Esophagus squamous epithelium (tissue), 5 donors: ENCODE data around the gene APOO. TPM values are rescaled to one million over a fixed set of nuclear protein-coding genes. Genes with fewer than 3 reads are reported as not detected.

Experiments used
- DNase-seq: peaks from one replicate; lab custom pipeline; 2025; lab: John Stamatoyannopoulos, UW
- H3K27ac ChIP-seq, 4 donors: fragments of 200-600 bp; sonication (generic); one replicate each; pipeline ENCODE4 v1.5.1; 2016 to 2019; ENCODE audit warnings: mild to moderate bottlenecking in 1 of 4
- H3K27me3 ChIP-seq, 4 donors: fragments of 200-600 bp; sonication (generic); 1 replicate in 3 of 4; 2 replicates in 1 of 4; pipeline versions ENCODE4 v1.5.1 to v1.6.0; 2017 to 2021; ENCODE audit warnings: antibody characterized with exemption in 1 of 4
- H3K36me3 ChIP-seq, 3 donors: fragments of 200-600 bp; sonication (generic); one replicate each; pipeline ENCODE4 v1.5.1; 2016 to 2019
- H3K4me1 ChIP-seq, 3 donors: fragments of 200-600 bp; sonication (generic); one replicate each; pipeline ENCODE4 v1.5.1; 2017 to 2019
- H3K4me3 ChIP-seq, 4 donors: fragments of 200-600 bp; sonication (generic); 1 replicate in 3 of 4; 2 replicates in 1 of 4; pipeline ENCODE4 v1.5.1; 2016 to 2019; ENCODE audit warnings: mild to moderate bottlenecking in 2 of 4, moderate library complexity in 1 of 4
- H3K9me3 ChIP-seq, 3 donors: fragments of 200-600 bp; sonication (generic); one replicate each; pipeline ENCODE4 v1.5.1; 2016 to 2019
- CTCF ChIP-seq, 6 experiments: fragments of 450-650 bp in 4 of 6; fragments of 200-600 bp in 2 of 6; sonication (generic) in 2 of 6; IDR thresholded peaks; one replicate each; pipeline ENCODE4 v1.5.1; 2016 to 2019; ENCODE audit warnings: antibody characterized with exemption in 6 of 6, mild to moderate bottlenecking in 4 of 6, moderate library complexity in 4 of 6
- POLR2A ChIP-seq, 4 donors: fragments of 450-650 bp; IDR thresholded peaks; one replicate each; pipeline ENCODE4 v1.6.1; 2017; ENCODE audit warnings: antibody characterized with exemption in 4 of 4, mild to moderate bottlenecking in 4 of 4, moderate library complexity in 3 of 4
- whole genome bisulfite sequencing, 2 donors: methylation state at CpG; one replicate each; pipeline ENCODE4 v1.1.5; 2018; 5-methylcytosine and 5-hydroxymethylcytosine counted together
- intact Hi-C: fragments of 100-400 bp; cut with DNase I; formaldehyde crosslinking; loops from one replicate; pipeline ENCODE4 v1.15.0; 2022
- total RNA-seq, 4 donors: library from RNA; depleted of rRNA; stranded (reverse); fragments of >200 nt; gene quantifications; one replicate each; pipeline ENCODE4 v1.1.0, GENCODE V29; 2016
- donor health status: DM: yes; HTN: yes; CAD: no.

The APOO gene
- total RNA-seq, 4 donors from 2014 or later, result 10.5 to 25.1 (median 13.7) TPM

DNA sequence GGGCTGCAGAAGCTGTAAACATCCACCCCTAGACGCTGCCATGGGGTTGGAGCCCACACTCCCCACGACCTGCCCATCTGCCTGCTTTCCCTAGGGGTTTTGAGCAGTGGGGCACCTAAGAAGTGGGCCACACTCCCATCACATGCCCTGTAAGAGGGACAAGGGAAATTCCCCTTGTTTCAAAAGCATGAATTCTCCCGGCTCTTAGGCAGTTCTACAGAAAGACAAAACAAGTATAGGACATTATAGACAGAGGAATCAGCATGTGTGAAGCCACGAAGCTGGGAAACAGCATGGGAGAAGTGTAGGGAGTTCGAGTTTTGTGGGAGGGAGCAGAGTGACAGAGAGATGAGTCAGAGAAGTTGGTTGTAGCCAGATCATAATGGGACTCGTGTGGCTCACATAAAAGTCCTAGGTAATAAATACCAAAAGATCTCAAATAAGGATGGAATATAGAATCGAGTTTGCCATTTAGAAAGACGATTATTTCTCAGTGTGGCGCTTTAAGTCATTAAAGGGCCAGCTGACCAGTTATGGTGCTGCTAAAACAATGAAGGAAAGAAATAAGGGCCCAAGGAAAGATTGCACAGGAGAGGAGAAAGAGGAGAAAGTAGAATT is 23.9 kb downstream of the APOO start:
- TF ChIP-seq CTCF (IDR thresholded peaks at IDR 0.05) (no peak), POLR2A (IDR thresholded peaks at IDR 0.05) (no peak)
- Histone ChIP-seq H3K4me1 (peaks cover 0 to 19% (median 0%) of the 10 kb centered on the region in 3 donors), H3K4me3 (no peak overlapping the region), H3K27ac (peak overlapping the region in 1 of 4 donors; percentile 54), H3K27me3 (no peaks in the 10 kb centered on the region), H3K36me3 (no peaks in the 10 kb centered on the region), H3K9me3 (no peaks in the 10 kb centered on the region)
- intact Hi-C loops, result no loop called here
- DNase-seq, result no peak
- 19 to 38% methylated on average over 7 to 9 of the region's 9 CpGs for WGBS, 2 donors

DNA sequence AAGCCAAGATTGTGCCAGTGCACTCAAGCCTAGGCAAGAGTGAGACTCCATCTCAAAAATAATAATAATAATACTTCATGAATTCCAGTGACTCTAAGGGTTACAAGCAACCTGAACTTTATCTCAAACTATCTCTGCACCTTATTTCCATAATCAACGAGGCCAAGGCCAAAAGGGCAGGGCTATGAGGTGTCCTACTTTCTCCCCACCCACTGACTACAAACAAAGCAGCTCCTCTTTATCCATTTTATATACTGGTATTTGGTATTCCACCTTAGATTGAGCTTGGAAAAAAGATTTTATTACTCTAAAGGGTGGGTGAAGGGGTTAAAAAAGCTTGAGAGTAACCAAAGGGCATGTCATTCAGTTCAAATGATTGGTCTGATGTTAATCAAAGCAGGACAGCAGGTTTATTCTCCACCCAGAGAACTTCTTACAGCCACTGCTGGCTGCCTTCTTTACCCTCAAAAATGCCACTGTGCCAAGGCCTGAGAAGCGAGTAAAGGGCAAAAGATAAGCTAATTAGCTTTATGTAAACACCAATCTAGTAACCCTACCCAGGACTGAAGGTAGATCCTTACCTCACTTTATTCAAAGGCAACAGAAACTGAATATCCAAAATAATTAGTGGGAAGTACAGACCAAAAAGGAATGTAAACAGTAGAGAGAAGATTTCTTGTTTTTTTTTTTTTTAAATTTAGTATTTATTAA is 28.2 kb downstream of the APOO start:
- H3K4me3 ChIP-seq, result no peak overlapping the region
- WGBS, 2 donors, result 15 to 48% methylated on average over 2 of the region's 2 CpGs
- H3K27ac ChIP-seq, result no peak overlapping the region
- H3K9me3 ChIP-seq, result no peaks in the 10 kb centered on the region
- H3K36me3 ChIP-seq, result no peaks in the 10 kb centered on the region
- intact Hi-C loops, result no loop called here
- DNase-seq, result no peak
- H3K27me3 ChIP-seq, result no peaks in the 10 kb centered on the region
- H3K4me1 ChIP-seq, result peaks cover 0 to 19% (median 0%) of the 10 kb centered on the region in 3 donors
- TF ChIP-seq CTCF (IDR thresholded peaks at IDR 0.05) (no peak), POLR2A (IDR thresholded peaks at IDR 0.05) (no peak)

GRCh38 chrX:23871905-23872546 is 35.7 kb downstream of the APOO start:
- Histone ChIP-seq H3K4me1 (no peaks in the 10 kb centered on the region), H3K27me3 (no peaks in the 10 kb centered on the region), H3K4me3 (no peak overlapping the region), H3K36me3 (no peaks in the 10 kb centered on the region), H3K27ac (no peak overlapping the region), H3K9me3 (no peaks in the 10 kb centered on the region)
- WGBS, 2 donors, result 78 to 79% methylated on average over 4 of the region's 4 CpGs
- intact Hi-C loops, result no loop called here
- no peak for TF ChIP-seq CTCF (IDR thresholded peaks at IDR 0.05)
- TF ChIP-seq POLR2A (IDR thresholded peaks at IDR 0.05), result no peak
- DNase-seq, result no peak

- H3K27me3 ChIP-seq, result no peaks in the 10 kb centered on the region
- H3K9me3 ChIP-seq, result no peaks in the 10 kb centered on the region
- no peak for TF ChIP-seq CTCF (IDR thresholded peaks at IDR 0.05)
- no peak for TF ChIP-seq POLR2A (IDR thresholded peaks at IDR 0.05)
- peaks cover 0 to 6% (median 0%) of the 10 kb centered on the region in 3 donors for H3K36me3 ChIP-seq
- H3K27ac ChIP-seq, result no peak overlapping the region
- DNase-seq, result no peak
- intact Hi-C loops, result no loop called here
- no peak overlapping the region for H3K4me3 ChIP-seq
- 63 to 65% methylated on average over 2 of the region's 2 CpGs for WGBS, 2 donors
- no peaks in the 10 kb centered on the region for H3K4me1 ChIP-seq
Measured at GRCh38 chrX:23870041-23870440, 37.7 kb downstream of the APOO start.
